PC-3 (cell line): ENCODE results near the gene MALSU1. TPM values are rescaled to one million over a fixed set of nuclear protein-coding genes. Genes with fewer than 3 reads are reported as not detected.
A peak's percentile ranks its signal among the peaks of the same experiment; 100 is the strongest.

Experiments
- ATAC-seq: fragments of 200-7000 bp; cut with Tn5 transposase; 2 replicates; pipeline ENCODE4 v1.9.1; 2020; ENCODE audit warnings: mild to moderate bottlenecking, moderate library complexity
- BruUV-seq: library from RNA; stranded (reverse); fragments of 400-500 nt; replicated peaks from 2 replicates; lab custom pipeline; 2021; lab: Mats Ljungman, UMichigan
- CTCF ChIA-PET: fragments of 300-600 bp; sonication (Branson Sonifier 250); formaldehyde crosslinking; loops from one replicate; lab custom pipeline; 2022; ENCODE audit warnings: antibody characterized with exemption; lab: Charles Lee
- POLR2A ChIA-PET: fragments of 300-600 bp; sonication (Branson Sonifier 250); formaldehyde crosslinking; loops from one replicate; lab custom pipeline; 2022; ENCODE audit warnings: antibody characterized with exemption; ENCODE audit not compliant: unreplicated experiment; lab: Charles Lee
- DNase-seq: peaks from one replicate; pipeline ENCODE4 v3.0.0-alpha.2; 2015
- H2AFZ ChIP-seq: fragments of 300-600 bp; sonication (generic); 2 replicates; pipeline ENCODE4 v1.6.0; 2016; ENCODE audit warnings: antibody characterized with exemption, low read length
- H3F3A ChIP-seq: fragments of 300-600 bp; sonication (generic); one replicate; pipeline ENCODE4 v1.6.0; 2017; ENCODE audit warnings: antibody characterized with exemption, low read length, control low read depth, mild to moderate bottlenecking; ENCODE audit not compliant: unreplicated experiment
- H3K27ac ChIP-seq: fragments of 300-600 bp; sonication (generic); 2 replicates; pipeline ENCODE4 v1.5.1; 2016; ENCODE audit warnings: mild to moderate bottlenecking, low read length
- H3K27me3 ChIP-seq: fragments of 300-600 bp; sonication (generic); 2 replicates; pipeline ENCODE4 v1.6.1; 2016; ENCODE audit warnings: low read length, mixed read lengths
- H3K36me3 ChIP-seq: fragments of 300-600 bp; sonication (generic); 2 replicates; pipeline ENCODE4 v1.6.1; 2016; ENCODE audit warnings: low read depth, mixed run types, low read length, mixed read lengths
- H3K4me1 ChIP-seq: fragments of 300-600 bp; sonication (generic); 2 replicates; pipeline ENCODE4 v1.5.1; 2016; ENCODE audit warnings: low read length; ENCODE audit not compliant: insufficient read depth
- H3K4me2 ChIP-seq: fragments of 300-600 bp; sonication (generic); 2 replicates; pipeline ENCODE4 v1.6.0; 2016; ENCODE audit warnings: low read length
- H3K4me3 ChIP-seq: fragments of 300-600 bp; sonication (generic); 2 replicates; pipeline ENCODE4 v1.5.1; 2016; ENCODE audit warnings: mild to moderate bottlenecking, low read length, mixed read lengths
- H3K79me2 ChIP-seq: fragments of 300-600 bp; sonication (generic); 2 replicates; pipeline ENCODE4 v1.6.1; 2017; ENCODE audit warnings: low read length, mixed read lengths
- H3K9ac ChIP-seq: fragments of 300-600 bp; sonication (generic); 2 replicates; pipeline ENCODE4 v1.6.0; 2016; ENCODE audit warnings: mild to moderate bottlenecking, low read length
- H3K9me2 ChIP-seq: fragments of 300-600 bp; sonication (generic); replicated peaks from 2 replicates; pipeline ENCODE4 v1.6.1; 2016; ENCODE audit warnings: mixed run types, low read length, mixed read lengths
- H3K9me3 ChIP-seq: fragments of 300-600 bp; sonication (generic); 2 replicates; pipeline ENCODE4 v1.6.1; 2016; ENCODE audit warnings: low read length, mixed read lengths
- H4K20me1 ChIP-seq: fragments of 300-600 bp; sonication (generic); 2 replicates; pipeline ENCODE4 v1.6.1; 2016; ENCODE audit warnings: low read length, mixed read lengths
- EZH2 ChIP-seq: fragments of 300-600 bp; sonication (generic); IDR thresholded peaks from one replicate; pipeline ENCODE4 v1.6.1; 2017; ENCODE audit warnings: antibody characterized with exemption, mild to moderate bottlenecking, low read length; ENCODE audit not compliant: unreplicated experiment
- EZH2phosphoT487 ChIP-seq: fragments of 300-600 bp; sonication (generic); IDR thresholded peaks from 2 replicates; pipeline ENCODE4 v1.6.1; 2018; ENCODE audit warnings: mild to moderate bottlenecking, antibody characterized with exemption, low read length, borderline replicate concordance
- intact Hi-C: fragments of 100-400 bp; cut with micrococcal nuclease; formaldehyde crosslinking; loops from 2 replicates; pipeline ENCODE4 v1.9.0; 2023
- total RNA-seq: library from RNA; depleted of rRNA; stranded (reverse); fragments of >200 nt; gene quantifications from 2 replicates; pipeline ENCODE4 v1.2.3, GENCODE V29; 2014
- TF ChIP-seq, protein P1 (sequence below): fragments of 300-600 bp; sonication (generic); conservative IDR thresholded peaks from 2 replicates; pipeline ENCODE4 v1.5.1; 2017; ENCODE audit warnings: antibody characterized with exemption, low read depth, mild to moderate bottlenecking, low read length

MALSU1 gene
- total RNA-seq, 1 experiment from 2014 or later = 284 TPM

DNA sequence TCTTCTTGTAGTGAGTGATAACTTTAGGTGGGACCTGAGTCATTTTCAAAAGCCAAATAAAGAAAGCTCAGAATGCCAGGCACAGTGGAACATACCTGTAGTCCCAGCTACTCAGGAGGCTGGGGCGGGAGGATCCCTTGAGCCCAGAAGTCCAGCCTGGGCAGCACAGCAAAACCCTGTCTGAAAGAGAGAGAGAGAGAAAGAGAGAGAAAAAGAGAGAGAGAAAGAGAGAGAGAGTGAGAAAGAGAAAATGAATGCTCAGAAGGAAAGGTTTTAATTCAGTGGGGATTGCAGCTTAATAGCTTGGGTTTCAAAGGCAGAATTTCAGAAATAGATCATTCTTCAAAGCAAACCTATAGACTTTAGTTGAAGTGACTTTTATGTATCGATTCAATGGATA is 26.9 kb upstream of the MALSU1 start:
- DNase-seq = no peak
- Histone ChIP-seq H3F3A (no peaks in the 10 kb centered on the region), H3K9me2 (no peaks in the 10 kb centered on the region), H3K4me1 (peaks cover 9% of the 10 kb centered on the region), H3K9me3 (no peaks in the 10 kb centered on the region), H4K20me1 (no peaks in the 10 kb centered on the region), H3K27ac (no peak overlapping the region), H3K4me2 (no peak overlapping the region), H3K9ac (no peak overlapping the region), H3K36me3 (no peaks in the 10 kb centered on the region), H2AFZ (no peak overlapping the region), H3K4me3 (no peak overlapping the region), H3K79me2 (no peaks in the 10 kb centered on the region), H3K27me3 (no peaks in the 10 kb centered on the region)
- intact Hi-C loops = no loop called here
- TF ChIP-seq EZH2phosphoT487 (no peak), EZH2 (no peak)
- TF ChIP-seq, protein P1, sequence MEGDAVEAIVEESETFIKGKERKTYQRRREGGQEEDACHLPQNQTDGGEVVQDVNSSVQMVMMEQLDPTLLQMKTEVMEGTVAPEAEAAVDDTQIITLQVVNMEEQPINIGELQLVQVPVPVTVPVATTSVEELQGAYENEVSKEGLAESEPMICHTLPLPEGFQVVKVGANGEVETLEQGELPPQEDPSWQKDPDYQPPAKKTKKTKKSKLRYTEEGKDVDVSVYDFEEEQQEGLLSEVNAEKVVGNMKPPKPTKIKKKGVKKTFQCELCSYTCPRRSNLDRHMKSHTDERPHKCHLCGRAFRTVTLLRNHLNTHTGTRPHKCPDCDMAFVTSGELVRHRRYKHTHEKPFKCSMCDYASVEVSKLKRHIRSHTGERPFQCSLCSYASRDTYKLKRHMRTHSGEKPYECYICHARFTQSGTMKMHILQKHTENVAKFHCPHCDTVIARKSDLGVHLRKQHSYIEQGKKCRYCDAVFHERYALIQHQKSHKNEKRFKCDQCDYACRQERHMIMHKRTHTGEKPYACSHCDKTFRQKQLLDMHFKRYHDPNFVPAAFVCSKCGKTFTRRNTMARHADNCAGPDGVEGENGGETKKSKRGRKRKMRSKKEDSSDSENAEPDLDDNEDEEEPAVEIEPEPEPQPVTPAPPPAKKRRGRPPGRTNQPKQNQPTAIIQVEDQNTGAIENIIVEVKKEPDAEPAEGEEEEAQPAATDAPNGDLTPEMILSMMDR = no peak
- POLR2A ChIA-PET = no interaction called here
- CTCF ChIA-PET = interaction anchor here (0.5 to 3.0 kb wide), 13 partner anchors 8 to 282 kb away, joined by 3 to 24 read pairs (median 6); no protein-coding TSS in a partner anchor
- no TSS peak for BruUV-seq
- ATAC-seq = no peak

DNA sequence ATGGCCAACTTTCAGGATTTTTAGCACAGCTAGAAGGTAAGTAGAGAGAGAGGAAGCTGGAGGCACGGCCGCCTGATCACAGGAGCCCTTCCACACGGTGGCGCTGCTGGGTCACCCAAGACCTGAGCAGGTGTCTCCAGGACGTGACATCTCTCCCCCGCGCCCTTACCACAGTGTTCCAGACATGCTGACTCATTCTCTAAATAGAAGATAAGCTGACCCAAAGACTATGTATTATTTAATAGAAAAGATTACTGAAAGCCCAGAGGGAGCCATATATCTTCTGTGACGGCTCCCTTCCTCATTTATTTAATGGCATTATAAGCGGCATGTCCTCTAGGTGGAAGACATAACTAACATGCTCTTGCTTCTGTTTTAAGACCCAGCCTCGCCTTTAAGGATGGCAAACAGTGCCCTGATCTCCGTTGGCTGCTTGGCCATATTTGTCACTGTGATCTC is 26.0 kb upstream of the MALSU1 start:
- peak; percentile 94 for ATAC-seq
- H2AFZ ChIP-seq = peak overlapping the region; percentile 44; the same call in 1 of the 2 replicates
- peaks cover 9% of the 10 kb centered on the region for H3K4me1 ChIP-seq
- H3K36me3 ChIP-seq = no peaks in the 10 kb centered on the region
- no peaks in the 10 kb centered on the region for H3K79me2 ChIP-seq
- H3K27ac ChIP-seq = peak overlapping the region; percentile 40
- intact Hi-C loops = loop anchor here (1.0 kb wide), 4 partner anchors 60 to 439 kb away; no protein-coding TSS in a partner anchor
- H3K9me2 ChIP-seq = no peaks in the 10 kb centered on the region
- peak; percentile 96 for DNase-seq
- BruUV-seq = no TSS peak
- peak overlapping the region; percentile 62 for H3K4me2 ChIP-seq
- H3K27me3 ChIP-seq = no peaks in the 10 kb centered on the region
- H3F3A ChIP-seq = no peaks in the 10 kb centered on the region
- CTCF ChIA-PET = interaction anchor here (0.5 to 3.0 kb wide), 26 partner anchors 14 to 1170 kb away, joined by 3 to 24 read pairs (median 4); partner anchors contain the start of gene MALSU1
- H4K20me1 ChIP-seq = no peaks in the 10 kb centered on the region
- POLR2A ChIA-PET = no interaction called here
- H3K9me3 ChIP-seq = no peaks in the 10 kb centered on the region
- H3K4me3 ChIP-seq = peak overlapping the region; percentile 29; the same call in 1 of the 2 replicates
- TF ChIP-seq EZH2 (no peak), EZH2phosphoT487 (no peak)
- TF ChIP-seq, protein P1 = peak; percentile 90
- H3K9ac ChIP-seq = no peak overlapping the region

DNA sequence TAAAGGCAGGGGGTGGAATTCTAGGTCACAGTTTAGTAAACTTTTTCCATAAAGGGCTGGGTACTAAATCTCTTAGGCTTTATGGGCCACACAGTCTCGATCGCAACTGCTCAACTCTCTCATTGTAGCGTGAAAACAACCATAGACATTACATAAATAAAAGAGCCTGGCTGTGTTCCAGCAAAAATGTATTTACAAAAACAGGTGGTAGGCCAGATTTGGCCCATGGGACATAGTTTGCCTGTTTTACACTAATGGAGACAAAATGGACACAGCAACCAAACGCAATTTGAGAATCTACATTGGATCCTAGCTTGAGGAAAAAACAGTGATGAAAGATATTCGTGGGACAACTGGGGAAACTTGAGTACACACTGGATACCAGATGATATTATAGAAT is 23.2 kb upstream of the MALSU1 start:
- POLR2A ChIA-PET = no interaction called here
- Histone ChIP-seq H3K9ac (no peak overlapping the region), H3K4me3 (no peak overlapping the region), H3K27ac (no peak overlapping the region), H2AFZ (no peak overlapping the region), H3K4me1 (peaks cover 9% of the 10 kb centered on the region), H3K27me3 (no peaks in the 10 kb centered on the region), H3K36me3 (no peaks in the 10 kb centered on the region), H3K4me2 (no peak overlapping the region), H3K79me2 (no peaks in the 10 kb centered on the region), H3F3A (no peaks in the 10 kb centered on the region), H3K9me2 (no peaks in the 10 kb centered on the region), H4K20me1 (no peaks in the 10 kb centered on the region), H3K9me3 (no peaks in the 10 kb centered on the region)
- ATAC-seq (no peak), DNase-seq (no peak)
- intact Hi-C loops = loop anchor here (2.0 kb wide), 1 partner anchor 73 kb away; no protein-coding TSS in a partner anchor
- CTCF ChIA-PET = interaction anchor here (0.6 to 0.7 kb wide), 2 partner anchors 74 to 996 kb away, joined by 4 to 5 read pairs; no protein-coding TSS in a partner anchor
- BruUV-seq = no TSS peak
- TF ChIP-seq, protein P1 = no peak
- TF ChIP-seq EZH2 (no peak), EZH2phosphoT487 (no peak)
